HG03342 (cell line): ENCODE measurements around the gene UROS.

Experiments used
- ATAC-seq: cut with Tn5 transposase; IDR thresholded peaks from one replicate; pipeline ENCODE4 v1.9.1; 2021; ENCODE audit warnings: mild to moderate bottlenecking, moderate library complexity; ENCODE audit not compliant: unreplicated experiment

The UROS gene

DNA sequence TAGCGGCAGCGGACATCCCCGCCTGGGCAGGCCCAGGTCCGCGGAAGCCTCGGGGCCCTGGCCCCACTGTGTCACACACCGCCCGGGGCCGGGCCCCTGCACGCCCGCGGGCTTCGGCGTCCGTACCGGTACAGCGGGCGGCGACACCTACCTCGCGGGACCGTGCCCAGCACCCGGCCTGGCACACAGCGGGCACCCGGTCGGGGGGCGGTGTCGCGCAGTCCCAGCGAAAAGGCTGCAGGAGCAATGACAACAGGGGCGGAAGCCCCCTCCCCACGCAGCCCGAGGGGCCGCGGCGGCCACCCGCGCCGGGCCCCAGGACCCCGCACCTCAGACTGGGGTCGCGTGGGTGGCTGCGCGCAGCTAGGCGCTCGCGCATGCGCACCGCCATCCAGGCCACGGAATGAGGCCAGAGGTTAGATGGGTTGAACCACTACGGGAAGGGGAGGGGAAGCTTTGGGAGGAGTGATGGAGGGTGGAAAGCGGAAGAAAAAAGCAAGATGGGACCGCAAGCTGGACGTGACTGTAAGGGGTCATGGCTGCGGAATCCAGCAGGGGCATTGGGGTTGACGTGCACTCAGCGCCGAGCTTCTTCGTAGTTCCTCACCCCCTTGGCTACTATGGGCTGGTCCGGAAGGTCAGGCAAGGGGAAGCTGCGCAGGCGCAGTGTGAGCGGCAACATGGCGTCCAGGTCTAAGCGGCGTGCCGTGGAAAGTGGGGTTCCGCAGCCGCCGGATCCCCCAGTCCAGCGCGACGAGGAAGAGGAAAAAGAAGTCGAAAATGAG lies at the start of gene UROS, which contains the start of gene BCCIP:
UROS (minus strand) TSS at position 381 of the 785 bp plus-strand sequence. CDS start 6,759 bp downstream, outside the sequence.
BCCIP (plus strand) TSS at position 669 of the 785 bp plus-strand sequence; CDS start at position 681, 12 bp downstream.
- peak; percentile 75 for ATAC-seq

DNA sequence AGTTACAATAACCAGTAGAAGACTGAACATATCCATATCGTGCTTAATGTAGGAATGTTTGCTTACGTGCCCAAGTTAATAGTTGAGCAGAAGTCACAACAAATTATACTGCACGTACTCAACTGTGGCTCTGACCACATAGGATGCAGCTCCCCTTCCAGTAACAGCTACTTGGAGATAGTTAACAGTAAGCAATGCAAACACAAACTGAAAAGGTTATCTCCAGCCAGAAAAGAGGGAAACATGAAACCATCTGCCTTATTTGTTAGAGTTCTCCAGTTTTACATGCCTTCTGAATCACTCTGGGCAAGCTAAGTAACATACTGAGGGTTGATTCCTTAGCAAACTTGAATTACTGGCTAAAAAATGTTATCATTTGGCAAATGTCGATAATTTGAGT lies 48.3 kb upstream of the UROS start:
- ATAC-seq, result no peak

DNA sequence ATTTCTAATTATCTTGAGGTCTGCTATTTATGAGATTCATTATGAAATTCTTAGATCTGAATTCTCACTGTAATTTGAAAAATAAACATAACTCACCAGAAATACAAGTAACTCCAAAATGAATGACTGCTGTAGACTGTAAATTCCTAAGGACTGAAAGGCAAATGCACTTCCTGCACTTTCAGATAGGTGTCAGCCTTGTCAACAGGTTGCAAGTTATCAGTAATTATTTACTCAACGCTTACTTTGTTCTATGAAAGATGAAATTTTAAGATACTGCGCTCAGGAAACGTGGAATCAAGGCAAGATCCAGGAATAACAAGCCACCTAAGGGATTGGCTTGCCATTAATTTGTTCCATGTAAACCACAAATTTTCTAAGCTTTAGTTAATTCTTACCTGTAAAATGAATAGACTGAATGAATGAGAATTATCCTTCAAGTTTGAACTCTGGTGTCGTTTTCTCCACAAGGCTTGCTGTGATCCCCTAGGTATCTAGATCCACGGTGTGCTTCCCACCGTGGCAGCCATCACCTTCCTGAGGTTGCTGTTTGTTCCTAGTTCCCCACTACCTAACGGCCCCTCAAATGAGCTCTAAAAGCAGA lies 45.4 kb upstream of the UROS start:
- peak; percentile 61 for ATAC-seq

DNA sequence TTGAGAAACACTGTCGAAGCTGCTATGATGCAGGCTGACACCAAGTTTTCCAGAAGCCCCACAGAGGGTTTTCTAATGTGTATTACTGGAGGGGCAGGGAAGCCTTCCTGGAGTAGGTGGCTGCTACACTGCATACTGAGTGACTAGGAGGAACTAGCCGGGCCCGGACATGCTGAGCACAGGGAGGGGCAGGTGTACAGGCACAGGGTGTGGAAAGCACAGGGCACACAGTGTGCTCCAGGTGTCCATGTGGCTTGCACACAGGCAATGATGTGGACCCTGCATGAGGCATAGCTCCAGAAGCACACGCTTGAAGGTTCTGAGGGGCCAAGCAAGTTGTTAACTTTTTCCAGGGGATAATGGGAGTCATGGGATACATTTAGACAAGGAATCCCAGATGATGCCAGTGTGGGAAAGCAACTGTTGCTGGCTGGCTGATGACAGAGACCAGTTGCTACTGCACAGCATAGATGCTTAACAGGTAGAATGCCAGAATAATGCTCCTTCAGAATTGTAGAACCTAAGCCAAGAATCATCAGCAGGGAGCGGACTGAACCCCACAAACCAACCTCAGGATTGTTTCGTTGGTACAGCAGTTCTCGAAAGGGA lies 43.5 kb upstream of the UROS start:
- ATAC-seq, result no peak

DNA sequence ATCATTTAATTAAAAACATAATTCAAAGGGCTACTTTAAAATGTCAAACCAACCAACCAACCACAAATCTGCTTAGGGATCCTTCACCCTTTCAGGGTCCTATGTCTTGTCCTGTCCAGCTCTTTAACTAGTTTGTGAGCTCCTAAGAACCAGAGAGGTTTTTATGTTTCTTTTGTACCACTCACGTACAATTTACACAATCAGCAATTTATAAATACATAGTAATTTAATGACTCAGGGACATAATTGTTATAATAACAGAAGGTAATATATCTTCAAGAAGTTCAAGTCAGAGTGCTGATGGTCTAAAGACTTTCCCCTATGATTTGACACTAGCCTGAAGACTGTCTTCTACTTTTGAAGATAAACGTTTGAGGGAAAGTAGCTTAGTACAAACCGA lies 42.1 kb upstream of the UROS start:
- ATAC-seq, result no peak

DNA sequence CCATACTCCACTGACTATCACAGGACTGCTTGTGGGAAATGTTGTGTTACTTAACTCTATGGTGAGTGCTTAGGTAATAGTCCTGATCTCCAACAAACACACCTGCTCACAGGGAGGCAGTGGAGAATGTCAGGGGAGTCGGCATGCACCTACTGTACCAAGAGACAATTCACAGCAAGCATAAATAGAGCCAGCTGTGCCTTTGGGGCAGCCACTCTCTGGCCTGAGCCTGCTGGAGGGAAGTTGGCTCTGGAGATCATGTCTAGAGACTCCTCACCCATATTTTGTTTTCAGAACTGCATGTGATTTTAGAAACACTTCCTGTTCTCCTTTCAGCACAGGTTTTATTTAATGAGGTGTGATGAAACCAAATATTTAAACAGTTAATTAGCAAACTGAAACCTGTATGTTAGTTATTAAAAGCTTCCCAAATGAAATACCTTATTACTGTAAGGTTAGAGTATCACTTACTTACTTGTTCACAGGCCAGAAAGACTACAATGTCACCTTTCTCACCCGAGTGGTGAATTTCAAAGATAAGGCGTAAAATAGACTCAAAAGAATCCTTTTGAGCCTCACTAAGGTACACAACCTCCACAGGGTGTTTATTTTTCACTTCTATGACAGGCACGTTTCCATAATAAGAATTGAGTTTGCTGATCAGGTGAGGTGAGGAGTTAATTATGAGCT lies 36.2 kb upstream of the UROS start:
- ATAC-seq, result no peak

DNA sequence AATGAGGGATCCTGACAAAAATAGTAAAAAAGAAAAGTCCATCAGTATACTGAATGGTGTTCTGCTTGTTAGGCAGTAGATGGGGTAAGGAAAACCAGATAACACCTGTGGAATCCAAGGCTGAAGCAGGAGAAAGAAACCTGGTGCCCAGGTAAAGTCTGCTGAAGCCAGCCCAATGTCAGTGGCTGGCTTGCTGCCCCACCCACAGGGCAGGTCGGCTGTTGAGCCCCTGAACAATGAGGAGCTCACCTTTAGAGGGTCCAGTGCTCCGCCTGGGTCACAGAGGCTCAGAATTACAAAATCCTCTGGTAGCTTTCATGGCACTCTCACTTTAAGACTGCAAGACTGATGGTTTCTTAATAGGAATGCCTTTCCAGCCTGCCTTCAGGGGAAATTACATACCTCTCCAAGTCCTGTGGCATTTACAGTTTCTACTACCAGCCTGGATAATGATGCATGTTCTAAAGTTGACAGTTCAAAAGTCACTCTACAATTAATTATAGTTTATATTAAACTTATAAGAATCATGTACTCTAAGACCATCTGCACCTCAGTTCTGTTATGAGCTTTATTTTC lies 34.2 kb upstream of the UROS start:
- ATAC-seq, result no peak

DNA sequence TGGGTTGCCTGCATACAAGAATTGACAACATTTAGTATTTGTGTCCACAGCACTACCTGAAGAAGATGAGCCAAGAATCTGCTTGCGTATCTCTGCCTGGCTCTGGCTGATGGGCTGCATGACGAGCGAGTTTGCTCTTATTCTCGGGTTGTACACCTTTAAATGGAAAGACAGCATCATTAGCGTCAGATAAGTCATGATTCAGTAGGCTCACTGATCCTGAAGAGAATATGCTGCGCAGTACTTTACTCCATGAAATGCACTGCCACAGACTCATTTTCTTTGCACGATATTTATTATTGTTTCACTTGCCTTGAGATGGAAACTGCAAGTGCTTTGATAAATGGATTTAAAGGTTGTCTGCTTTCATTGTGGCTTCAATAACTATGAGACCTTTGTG lies 29.4 kb upstream of the UROS start:
- no peak for ATAC-seq

DNA sequence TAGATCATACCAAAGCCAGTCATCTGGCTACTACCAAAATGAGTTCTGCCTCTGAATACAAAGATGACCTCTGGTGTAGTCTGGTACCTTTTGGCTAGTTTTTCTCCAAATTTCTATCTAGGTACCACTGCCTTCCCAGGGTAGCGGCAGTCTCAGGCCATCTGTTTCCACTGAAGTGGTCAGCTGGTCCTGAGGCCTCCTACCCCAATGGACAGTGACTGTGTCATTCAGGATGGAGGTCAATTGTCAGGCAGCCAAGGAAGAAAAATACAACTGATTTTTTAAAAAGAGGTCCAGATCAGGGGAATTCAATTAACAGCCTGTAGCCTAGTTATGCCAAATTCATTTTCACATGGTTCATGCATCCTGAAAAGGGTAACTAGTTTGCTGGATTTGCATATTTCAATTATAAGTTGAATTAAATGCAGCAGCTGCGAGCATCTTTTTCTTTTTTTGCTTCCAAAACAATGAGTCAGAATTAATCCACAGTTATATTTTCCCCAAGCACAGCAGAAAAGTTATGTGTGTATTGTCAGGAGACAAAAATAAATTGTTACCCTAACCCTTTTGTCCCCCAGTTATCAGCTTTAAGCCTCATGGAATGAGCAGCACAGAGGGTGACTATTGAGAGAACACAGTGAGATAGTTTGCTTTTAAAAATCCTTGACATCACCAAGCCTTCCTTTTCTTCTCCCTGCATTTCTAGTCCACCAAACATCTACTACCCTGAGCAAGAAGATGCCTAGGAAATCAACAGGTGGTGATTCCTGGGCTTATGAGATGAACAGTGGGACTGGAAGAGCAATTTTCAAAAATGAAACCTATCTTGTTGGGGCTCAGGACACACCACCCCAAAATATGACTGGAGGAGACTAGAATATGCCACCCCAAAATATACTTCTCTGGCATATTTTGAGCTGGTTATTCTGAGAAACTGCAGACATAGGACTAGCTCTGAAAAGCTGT lies 28.0 kb upstream of the UROS start:
- no peak for ATAC-seq

DNA sequence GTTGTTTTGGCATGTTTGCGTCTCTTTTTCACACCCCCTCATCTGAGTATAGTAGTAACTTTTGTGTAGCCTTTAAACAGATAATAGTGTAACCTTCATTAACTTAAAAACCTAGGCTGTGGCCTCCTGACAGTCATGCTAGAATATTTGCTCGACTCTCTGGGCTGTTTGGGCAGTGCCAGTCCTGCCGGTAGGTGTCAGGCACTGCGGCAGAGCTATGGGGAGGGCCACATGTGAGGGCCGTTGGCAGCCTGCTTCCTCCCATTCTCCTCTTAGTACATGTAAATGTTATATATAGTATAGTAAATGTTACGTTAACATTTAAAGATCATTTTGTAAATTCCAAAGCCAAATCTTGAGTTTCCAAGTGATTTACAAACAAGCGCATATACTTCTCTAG lies 26.4 kb upstream of the UROS start:
- ATAC-seq, result no peak

DNA sequence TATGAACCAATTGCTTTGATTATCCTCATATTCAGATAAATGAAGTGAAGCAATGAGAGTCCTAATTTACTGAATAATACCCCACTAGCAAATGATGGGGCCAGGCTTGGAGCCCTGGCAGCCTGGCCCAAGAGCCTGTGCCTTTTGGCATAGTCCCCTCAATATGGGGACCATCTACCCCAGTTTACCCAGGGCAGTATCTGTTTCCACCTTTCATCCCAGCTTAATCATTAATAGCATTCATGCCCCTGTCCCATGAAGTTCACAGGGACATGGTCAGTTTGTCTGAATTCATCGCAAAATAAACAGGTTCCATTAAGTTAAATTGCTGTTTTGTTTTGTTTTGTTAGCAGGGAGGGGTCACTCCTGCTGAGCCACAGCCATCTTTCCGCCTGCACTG lies 25.8 kb upstream of the UROS start:
- no peak for ATAC-seq

DNA sequence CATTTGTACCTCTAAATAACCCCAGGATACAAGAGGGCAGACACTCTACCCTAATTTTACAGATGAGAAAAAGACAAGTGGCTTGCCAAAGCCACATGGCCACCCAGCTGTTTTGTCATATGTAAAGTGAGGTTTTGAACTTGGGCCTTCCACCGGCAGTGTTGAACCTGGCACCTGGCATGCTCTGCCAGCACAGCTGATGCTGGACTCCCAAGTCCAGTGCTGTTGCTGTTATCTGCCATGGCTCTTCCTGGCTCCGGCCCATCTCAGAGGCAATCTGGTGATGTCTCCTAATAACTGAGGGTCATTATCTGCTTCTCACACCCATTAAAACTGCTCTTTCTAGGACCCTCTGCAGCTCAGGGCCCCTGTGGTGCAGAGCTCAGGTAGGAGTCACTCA lies 25.3 kb upstream of the UROS start:
- ATAC-seq, result no peak

DNA sequence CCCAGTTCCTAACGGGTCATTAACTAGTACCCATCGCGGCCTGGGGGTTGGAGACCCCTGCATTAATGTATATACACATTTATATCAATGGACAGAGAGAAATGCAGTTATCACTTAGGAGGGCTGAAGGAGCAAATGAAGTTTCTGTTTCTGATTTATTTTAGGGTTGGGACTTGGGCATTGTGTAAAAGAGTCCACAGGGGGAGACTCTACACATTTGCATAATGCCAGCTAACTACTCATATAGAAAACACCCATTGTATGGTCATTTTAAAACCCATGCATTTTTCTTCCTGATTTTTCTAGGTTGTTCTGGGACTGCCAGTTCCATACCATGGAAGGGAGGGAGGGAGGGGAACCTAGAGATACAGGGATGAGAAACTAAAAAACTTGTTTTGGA lies 23.8 kb upstream of the UROS start:
- ATAC-seq, result peak; percentile 61

DNA sequence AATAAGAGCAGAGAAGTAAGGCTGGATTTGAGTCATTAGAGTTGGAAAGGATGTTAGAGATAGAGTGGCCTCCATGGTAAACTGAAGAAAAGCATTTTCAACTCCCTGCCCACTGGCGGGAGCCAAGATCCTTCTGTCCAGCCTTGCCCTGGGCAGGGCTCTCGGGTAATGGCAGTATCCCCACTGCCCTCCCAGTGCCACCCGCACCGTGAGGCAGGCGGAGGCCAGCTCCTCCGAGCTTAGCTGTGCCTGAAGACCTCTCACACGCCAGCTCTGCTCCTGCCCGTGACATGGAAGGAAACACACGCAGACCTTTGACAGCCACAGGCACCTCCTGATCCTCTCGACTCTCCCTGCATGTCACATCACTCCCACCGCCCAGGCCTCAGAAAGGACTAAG lies 22.6 kb upstream of the UROS start:
- ATAC-seq, result no peak

DNA sequence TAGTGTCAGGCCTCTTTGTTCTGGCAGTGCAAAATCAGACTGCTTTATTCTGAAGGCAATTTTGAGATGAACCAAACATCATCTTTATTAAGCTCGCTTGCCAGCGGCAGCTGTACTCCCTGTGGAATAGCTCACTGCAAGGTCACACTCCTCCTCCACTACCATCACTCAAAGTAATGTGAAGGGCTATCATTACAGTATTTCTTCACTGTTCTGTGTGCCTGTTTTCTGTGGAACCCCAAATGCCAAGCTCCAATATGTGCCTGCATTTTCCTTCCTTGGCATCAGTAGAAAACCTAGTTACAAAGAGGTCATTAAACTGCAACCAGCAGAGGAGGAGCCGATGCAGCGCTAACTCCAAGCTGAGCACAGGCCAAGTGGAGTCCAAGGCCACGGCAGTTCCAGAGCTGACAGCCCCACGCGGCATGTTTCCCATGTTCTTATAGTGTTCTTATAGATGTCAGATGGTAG lies 21.7 kb upstream of the UROS start:
- ATAC-seq, result no peak

DNA sequence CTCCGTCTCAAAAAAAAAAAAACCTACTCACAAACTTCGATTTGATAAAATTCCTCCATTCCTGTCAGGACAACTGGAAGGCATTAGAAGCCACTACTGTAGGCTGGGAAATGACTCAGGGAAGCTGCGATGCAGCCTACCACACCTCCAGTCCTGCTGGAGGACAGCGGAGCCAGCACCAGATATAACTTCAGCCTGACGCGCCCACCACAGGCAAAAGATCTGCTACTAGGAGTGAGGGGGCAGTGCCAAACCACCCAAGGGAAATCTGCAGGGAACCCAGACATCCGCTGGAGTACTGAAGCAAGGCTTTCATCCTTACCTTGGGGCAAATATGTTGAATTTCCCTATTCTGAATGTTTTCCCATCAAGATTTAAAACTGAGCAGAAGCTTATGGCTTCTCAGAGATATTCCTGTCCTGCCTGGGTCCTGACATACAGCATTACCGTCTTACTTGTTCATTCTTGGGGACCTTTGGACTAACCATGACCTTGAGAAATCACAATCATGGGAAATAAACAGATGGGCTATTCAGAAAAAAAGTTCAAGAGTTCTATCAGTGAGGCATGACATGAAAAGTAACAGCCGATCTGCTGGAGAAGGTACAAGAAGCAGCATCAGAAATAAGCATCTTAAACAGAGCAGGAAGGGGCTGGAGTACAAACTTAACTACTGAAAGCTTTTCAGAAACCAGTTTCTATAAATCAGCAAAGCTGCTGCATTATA lies 20.7 kb upstream of the UROS start:
- no peak for ATAC-seq

DNA sequence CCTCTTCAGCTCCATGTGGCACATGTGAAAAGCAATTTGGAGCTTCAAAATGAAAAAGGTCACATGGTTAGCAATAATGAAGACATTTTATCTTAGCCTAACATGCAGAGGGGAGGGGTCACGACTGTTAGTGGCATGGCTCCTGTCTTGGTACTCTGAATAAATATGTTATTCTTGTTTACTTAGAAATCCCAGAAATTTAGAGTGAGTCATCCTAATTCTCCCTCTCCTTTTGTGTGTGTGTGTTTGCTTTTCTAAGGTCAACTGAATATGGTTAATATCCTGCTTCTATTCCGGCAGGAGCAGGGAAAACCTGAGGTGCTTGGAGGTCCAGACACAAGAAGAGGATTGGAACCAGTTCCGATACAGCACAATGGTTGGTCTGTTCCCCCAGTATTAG lies 17.9 kb upstream of the UROS start:
- ATAC-seq, result no peak

DNA sequence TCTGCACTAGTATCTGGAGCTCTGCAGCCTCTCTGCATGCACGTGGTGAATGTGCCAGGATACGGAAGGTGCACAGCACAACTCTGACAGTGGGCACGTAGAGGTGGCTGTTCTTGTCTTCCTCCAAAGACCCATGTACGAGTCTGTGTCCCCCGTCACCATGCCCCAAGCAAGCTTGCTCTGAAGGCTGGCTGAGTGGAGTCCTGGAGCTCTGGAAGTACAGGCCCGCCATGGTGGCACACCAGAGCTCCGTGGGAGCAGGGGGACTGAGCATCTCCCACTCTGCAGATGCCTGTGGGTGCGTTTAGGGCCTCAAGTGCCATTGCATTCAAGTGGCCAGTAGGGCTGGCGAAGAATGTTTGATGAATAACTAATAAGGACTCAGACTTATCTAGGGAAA lies 17.3 kb upstream of the UROS start:
- no peak for ATAC-seq
